GM10248 (cell line): ENCODE data around the gene SLC22A24.
"Not testable (repeated sequence)": the region's sequence is repeated elsewhere in the genome, so short reads cannot be mapped to it uniquely, and the experiment has no call there.

ENCODE experiments used
- CTCF ChIA-PET: fragments of 300-600 bp; sonication (Branson Sonifier 250); formaldehyde crosslinking; extraction: SDS; loops from one replicate; lab custom pipeline; 2021; ENCODE audit warnings: antibody characterized with exemption; lab: Yijun Ruan, JAX
- POLR2A ChIA-PET: fragments of 350-650 bp; sonication (Branson Sonifier 250); formaldehyde crosslinking; extraction: SDS; loops from one replicate; lab custom pipeline; 2020; ENCODE audit warnings: antibody characterized with exemption; lab: Yijun Ruan, JAX
- DNase-seq: peaks from one replicate; pipeline ENCODE4 v3.0.0; 2012; ENCODE audit errors: extremely low spot score
- TF ChIP-seq, protein P1 (sequence below): IDR thresholded peaks from 2 replicates; pipeline ENCODE4 v1.5.1; 2012; ENCODE audit warnings: mild to moderate bottlenecking, low read depth; ENCODE audit errors: extremely low read depth, missing control alignments, control extremely low read depth

Gene SLC22A24

DNA sequence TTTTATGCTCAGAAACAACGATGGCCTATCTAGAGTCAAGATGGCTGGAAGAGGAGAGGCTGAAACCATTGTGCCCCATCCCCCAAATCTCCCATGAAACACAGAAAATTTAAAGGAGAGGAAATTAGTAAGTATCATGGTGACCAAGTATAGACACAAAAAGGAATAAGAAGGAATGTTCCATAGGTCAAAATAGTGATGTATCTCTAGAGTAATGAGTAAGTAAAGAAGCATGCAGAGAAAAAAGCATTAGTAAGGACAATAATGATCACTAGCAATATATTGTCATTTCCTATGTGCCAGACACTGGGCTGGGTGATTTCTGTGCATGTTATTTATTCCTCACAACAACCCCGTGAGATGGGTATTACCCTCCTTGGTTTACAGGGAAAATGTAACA, 2.6 kb upstream of the SLC22A24 start:
- ChIA-PET POLR2A (no interaction called here), CTCF (interaction anchor here (1.4 kb wide), 1 partner anchor 18 kb away, joined by 3 read pairs; no protein-coding TSS in a partner anchor)
- no peak for DNase-seq
- TF ChIP-seq, protein P1, sequence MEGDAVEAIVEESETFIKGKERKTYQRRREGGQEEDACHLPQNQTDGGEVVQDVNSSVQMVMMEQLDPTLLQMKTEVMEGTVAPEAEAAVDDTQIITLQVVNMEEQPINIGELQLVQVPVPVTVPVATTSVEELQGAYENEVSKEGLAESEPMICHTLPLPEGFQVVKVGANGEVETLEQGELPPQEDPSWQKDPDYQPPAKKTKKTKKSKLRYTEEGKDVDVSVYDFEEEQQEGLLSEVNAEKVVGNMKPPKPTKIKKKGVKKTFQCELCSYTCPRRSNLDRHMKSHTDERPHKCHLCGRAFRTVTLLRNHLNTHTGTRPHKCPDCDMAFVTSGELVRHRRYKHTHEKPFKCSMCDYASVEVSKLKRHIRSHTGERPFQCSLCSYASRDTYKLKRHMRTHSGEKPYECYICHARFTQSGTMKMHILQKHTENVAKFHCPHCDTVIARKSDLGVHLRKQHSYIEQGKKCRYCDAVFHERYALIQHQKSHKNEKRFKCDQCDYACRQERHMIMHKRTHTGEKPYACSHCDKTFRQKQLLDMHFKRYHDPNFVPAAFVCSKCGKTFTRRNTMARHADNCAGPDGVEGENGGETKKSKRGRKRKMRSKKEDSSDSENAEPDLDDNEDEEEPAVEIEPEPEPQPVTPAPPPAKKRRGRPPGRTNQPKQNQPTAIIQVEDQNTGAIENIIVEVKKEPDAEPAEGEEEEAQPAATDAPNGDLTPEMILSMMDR, result no peak

DNA sequence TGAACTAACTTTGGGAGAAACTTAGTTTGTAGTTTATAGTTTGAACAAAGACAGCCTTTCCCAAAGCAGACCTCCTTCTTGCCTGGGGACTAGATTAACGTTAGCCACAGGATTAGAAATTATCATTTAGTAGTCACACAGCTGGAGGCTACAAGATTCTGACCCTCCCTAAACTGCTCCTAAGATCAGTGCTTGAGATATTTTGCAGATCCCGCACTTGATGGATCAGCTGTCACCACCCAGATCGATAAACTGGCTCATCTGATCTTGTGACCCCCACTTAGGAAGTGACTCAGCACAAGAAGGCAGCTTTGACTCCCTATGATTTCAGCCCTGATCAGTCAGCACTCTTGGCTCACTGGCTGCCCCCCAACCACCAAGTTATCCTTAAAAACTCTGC, 1.6 kb downstream of the SLC22A24 start:
- DNase-seq, result no peak
- TF ChIP-seq, protein P1, result no peak
- CTCF ChIA-PET, result no interaction called here
- POLR2A ChIA-PET, result no interaction called here

DNA sequence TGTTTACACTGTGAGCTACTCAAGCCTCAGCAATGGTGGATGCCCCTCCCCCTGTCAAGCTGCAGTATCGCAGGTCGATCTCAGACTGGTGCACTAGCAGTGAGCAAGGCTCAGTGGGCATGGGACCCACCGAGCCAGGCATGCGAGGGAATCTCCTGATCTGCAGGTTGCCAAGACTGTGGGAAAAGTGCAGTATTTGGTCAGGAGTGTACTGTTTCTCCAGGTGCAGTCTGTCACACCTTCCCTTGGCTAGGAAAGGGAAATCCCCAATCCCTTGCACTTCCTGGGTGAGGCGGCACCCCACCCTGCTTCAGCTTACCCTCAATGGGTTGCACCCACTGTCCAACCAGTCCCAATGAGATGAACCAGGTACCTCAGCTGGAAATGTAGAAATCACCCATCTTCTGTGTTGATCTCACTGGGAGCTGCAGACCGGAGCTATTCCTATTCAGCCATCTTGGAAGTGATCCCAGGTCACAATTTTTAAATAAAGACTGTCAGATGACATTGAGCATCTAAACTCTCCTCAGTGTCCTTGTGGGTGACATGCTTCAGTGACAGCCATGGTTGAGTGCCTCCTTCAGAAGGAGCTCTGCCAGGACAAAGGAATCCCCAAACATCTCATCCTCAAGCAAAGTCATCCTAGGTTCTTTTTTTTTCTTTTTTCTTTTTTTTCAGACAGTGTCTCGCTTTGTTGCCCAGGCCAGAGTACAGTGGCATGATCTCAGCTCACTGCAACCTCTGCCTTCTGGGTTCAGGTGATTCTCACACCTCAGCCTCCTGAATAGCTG, 10.8 kb downstream of the SLC22A24 start:
- POLR2A ChIA-PET, result no interaction called here

DNA sequence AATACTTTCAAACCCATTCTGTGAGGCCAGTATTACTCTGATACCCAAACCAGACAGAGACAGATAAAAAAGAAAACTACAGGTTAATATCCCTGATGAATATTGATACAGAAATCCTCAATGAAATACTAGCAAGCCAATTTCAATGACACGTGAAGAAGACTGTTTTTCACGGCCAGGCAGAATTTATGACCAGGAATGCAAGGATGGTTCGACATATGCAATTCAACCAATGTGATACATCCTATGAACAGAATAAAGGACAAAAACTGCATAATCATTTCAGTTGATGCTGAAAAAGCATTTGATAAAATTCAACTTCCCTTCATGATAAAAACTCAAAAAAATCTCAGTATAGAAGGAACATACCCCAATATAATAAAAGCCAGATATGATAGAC, 44.5 kb downstream of the SLC22A24 start:
- ChIA-PET CTCF (interaction anchor here (1.0 kb wide), 1 partner anchor 28 kb away, joined by 4 read pairs; no protein-coding TSS in a partner anchor), POLR2A (no interaction called here)
- DNase-seq, result no peak
- TF ChIP-seq, protein P1, result no peak

More for the DNA sequence above, 10.8 kb downstream of the SLC22A24 start:
- no peak for DNase-seq
- TF ChIP-seq, protein P1, result no peak
- CTCF ChIA-PET, result no interaction called here

DNA sequence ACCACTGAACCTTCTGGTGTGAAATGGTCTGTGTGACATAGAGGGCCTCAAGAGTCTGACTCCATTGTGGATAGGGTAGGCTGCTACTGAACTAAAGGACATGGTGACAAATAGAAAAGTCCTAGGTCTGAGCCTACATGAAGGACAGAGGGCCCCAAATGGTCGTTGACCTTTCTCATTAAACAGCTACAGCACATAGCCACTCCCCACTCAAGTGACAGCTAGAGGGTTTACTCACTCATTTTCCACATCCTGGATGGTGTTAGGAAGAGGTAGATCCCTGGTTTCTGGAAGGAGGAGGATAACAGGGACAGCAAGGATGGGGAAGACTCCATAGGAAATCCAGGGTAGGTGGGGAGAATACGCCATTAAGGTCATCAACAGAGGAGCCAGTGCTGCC, 63.3 kb downstream of the SLC22A24 start:
- TF ChIP-seq, protein P1, result no peak
- DNase-seq, result no peak
- ChIA-PET CTCF (no interaction called here), POLR2A (no interaction called here)

DNA sequence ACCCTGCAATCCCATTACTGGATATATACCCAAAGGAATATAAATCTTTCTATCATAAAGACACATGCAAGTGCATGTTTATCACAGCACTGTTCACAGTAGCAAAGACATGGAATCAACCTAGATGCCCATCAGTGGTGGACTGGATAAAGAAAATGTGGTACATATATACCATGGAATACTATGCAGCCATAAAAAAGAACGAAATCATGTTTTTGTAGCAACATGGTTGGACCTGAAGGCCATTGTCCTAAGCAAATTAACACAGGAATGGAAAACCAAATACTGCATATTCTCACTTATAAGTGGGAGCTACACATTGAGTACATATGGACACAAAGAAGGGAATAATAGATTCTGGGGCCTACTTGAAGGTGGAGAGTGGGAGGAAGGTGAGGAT, 97.8 kb downstream of the SLC22A24 start:
- CTCF ChIA-PET, result interaction anchor here (1.4 kb wide), 1 partner anchor 11 kb away, joined by 10 read pairs; no protein-coding TSS in a partner anchor
- DNase-seq, POLR2A ChIA-PET: not testable (repeated sequence)

DNA sequence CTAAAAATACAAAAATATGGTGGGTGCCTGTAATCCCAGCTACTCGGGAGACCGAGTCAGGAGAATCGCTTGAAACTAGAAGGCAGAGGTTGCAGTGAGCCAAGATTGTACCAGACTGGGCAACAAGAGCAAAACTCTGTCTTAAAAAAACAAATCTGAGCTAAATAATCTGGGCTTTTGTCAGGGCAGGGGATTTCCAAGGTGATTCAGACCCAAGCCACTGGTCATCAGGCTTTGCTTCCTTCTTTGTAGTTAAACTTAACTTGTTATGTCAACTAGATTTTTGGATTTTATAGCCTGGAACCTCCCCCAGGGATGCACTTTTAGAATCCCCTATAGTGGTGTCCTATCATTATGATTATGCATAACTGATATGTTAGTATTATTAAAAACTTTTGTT, 101.4 kb downstream of the SLC22A24 start:
- TF ChIP-seq, protein P1, result no peak
- ChIA-PET CTCF (interaction anchor here (1.0 to 1.3 kb wide), 2 partner anchors 12 to 137 kb away, joined by 3 read pairs; no protein-coding TSS in a partner anchor), POLR2A (no interaction called here)
- DNase-seq, result peak; percentile 8
